ENCODE data around the gene DAPK2.

DNA sequence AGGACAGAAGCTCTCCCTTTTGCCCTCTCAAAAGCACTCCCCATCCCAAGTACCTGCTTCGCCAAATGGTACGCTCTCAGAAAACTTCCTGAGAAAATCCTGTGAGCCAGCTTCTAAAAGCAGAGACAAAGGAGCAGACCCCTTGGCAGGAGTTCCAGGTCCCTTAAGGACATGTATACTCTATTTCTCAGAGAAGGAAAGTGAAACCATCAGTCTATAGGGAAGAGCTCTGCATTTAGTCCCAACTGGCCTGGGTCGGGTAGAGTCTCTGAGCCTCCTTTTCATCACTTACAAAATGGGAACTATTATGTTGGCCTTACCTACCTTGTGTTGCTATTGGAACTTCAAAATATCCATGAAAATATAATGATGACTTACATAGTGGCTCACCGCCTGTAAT lies 19.7 kb downstream of the DAPK2 start:
- no peak for TF ChIP-seq EZH2 (IDR thresholded peaks at IDR 0.05; ENCODE audit: low read length, unreplicated experiment)
- TF ChIP-seq, protein P1, sequence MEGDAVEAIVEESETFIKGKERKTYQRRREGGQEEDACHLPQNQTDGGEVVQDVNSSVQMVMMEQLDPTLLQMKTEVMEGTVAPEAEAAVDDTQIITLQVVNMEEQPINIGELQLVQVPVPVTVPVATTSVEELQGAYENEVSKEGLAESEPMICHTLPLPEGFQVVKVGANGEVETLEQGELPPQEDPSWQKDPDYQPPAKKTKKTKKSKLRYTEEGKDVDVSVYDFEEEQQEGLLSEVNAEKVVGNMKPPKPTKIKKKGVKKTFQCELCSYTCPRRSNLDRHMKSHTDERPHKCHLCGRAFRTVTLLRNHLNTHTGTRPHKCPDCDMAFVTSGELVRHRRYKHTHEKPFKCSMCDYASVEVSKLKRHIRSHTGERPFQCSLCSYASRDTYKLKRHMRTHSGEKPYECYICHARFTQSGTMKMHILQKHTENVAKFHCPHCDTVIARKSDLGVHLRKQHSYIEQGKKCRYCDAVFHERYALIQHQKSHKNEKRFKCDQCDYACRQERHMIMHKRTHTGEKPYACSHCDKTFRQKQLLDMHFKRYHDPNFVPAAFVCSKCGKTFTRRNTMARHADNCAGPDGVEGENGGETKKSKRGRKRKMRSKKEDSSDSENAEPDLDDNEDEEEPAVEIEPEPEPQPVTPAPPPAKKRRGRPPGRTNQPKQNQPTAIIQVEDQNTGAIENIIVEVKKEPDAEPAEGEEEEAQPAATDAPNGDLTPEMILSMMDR (conservative IDR thresholded peaks at IDR 0.05; ENCODE audit: low read depth, low read length): no peak
